NCI-H526 (cell line): Measurements from ENCODE around the gene SLC25A13.

Experiments
- DNase-seq, 2 experiments: peaks; one replicate each; lab custom pipeline; 2025; lab: John Stamatoyannopoulos, UW

The SLC25A13 gene

DNA sequence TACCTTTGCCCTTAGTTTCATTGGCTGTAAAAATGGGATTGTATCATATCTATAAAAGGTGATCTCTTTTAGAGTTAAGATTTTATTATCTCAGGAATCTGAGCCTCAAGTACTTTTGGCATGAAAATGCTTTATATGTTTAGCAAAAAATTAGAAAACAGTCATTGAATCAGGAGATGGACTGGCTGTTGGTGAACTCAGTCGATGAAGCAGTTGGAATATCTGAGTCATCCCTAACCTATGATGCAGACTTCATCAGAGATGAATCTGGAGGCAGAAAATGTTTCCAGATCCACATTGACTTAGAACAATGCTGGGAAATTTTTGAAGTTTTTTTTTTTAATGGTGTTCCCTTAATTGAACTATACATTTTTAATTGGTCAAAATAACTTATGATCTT, 228.5 kb downstream of the SLC25A13 start:
- DNase-seq, result no peak

DNA sequence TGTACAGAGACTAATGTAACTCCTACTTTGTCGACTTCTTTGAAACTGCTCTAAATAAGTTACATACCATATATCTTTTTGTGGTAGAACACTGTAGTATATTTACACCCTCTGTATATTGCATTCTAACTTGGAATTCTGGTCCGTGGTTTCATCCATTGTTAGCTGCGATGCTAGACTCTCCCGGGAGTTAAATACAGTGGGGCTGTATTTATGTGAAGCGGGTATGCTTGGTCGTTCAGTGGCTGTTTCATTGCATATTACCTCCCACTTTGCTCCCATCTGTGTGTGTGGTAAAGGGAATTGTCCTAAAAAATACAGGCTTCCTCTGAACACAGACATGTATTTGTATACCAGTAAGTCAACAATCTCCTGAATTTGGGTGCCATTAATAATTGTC, 231.1 kb downstream of the SLC25A13 start:
- DNase-seq, result peak; percentile 54 to 75

DNA sequence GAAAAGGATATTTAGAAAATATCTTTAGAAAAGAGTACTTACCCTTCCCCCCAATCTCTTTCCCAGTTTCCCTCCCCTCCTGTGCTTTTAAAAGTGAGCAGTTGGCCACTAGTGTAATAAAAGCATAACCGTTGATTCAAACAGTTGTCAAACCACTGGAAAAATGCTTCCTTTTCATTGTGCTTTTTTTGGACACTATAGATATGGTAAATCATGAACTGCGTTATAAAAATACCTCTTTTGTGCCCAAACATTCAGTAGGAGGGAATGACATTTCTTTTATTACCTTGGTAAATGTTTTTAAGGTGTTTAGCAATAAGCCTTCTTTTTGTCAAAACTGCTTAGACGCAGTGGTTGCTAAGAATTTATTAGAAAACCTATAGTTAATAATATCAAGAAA, 232.4 kb downstream of the SLC25A13 start:
- DNase-seq, result peak in 1 of 2 experiments; percentile 27

DNA sequence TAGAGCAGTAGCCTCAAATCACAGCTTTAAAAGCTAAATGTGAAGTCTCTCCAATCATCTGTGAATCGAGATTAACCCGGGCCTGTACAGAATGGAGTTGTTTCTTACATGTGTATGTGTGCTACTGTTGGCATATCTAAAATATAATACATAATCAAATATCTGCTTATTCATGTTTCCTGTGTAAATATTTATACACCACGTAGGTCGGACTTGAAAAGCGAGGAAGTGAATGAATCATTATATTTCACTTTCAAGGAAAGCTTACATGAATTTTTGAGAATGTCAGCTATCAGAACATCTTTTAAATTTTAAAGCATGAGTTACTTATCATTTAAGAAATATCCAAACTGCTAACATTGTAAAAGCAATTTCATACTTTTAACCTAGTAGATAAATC, 233.3 kb downstream of the SLC25A13 start:
- peak; percentile 69 to 72 for DNase-seq

DNA sequence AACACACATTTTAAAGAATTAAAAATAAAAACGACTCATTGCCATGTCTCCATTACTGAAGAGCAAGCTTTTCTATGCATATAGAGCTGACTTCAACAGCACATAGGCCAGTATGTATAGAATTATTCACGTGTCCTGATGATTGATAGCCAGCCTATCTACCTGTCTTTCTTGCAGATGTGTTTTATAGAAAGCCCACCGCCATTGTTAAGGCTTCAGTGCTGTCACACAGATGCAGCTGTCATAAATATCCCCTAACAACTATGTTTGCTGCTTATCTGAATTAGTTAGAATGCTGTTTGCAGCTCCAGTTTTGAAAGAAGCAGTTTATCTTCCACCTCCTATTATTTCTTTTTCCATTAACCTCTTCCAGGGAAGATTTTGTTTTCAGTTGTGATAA, 235.9 kb downstream of the SLC25A13 start:
- DNase-seq, result peak; percentile 19 to 26

DNA sequence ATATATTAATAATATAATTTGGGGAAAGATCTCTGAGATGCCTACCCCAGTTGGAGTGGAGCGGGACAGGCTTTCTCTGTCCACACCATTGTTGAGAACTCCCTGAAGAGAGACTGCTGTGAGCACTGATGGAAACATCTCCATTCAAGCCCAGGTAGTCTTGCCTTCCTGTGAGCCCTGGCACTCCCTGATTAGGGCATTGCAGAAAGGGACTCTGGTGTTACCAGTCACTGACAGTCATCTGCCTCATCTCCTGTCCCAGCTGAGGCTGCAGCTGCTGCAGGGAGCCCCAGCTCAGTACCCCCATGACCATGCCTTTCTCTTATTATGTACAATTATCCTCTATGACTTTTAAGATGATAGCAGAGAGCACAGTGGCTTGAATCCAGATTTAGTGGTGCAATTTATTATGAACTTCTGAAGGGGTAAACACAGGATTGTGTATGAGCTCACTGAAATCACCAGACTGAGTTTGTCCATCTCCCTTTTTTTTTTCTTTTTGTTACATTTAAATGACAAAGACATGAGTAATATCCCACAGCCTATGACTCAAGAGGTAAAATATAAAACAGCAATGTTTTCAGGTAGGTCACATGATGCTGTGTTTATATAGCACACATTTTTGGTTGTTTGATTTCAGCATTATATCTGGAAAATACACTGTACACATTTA, 236.9 kb downstream of the SLC25A13 start:
- DNase-seq, result peak; percentile 35 to 51

DNA sequence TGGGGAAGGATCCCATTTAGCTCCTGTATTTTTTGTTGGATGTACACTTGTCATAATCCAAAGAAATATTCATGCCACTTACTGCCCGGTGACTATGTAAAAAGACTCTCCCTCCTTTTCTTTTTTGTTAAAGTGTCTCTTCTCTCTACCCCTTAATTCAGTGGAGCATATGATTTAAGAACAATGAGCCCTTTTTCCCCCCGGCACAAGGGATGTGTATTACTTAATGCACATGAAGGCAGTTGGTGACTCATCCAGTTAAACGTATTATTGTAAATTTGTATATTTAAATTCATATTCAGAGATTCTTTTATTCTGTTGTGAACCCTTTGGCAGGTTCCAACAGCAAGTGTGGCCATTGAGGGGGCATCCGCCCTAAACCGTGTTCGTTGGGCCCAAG, 241.9 kb downstream of the SLC25A13 start:
- peak; percentile 94 to 98 for DNase-seq

DNA sequence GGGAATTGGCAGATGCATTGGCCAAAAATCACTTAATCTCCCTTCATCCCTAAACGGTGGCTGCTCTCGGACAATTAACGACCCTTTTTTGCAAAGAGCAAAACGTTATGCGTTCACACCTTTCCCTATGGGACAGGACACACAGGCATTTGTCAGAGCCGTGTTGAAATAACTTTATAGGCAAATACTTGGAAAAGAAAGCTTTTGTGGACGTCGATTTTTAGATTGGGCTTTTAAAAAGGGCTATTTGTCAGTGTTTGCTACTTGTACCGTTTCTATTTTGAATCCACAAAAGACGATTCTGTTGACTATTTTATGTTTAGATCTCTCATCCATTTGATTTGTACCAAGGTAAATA, 245.6 kb downstream of the SLC25A13 start:
- peak in 1 of 2 experiments; percentile 66 for DNase-seq

DNA sequence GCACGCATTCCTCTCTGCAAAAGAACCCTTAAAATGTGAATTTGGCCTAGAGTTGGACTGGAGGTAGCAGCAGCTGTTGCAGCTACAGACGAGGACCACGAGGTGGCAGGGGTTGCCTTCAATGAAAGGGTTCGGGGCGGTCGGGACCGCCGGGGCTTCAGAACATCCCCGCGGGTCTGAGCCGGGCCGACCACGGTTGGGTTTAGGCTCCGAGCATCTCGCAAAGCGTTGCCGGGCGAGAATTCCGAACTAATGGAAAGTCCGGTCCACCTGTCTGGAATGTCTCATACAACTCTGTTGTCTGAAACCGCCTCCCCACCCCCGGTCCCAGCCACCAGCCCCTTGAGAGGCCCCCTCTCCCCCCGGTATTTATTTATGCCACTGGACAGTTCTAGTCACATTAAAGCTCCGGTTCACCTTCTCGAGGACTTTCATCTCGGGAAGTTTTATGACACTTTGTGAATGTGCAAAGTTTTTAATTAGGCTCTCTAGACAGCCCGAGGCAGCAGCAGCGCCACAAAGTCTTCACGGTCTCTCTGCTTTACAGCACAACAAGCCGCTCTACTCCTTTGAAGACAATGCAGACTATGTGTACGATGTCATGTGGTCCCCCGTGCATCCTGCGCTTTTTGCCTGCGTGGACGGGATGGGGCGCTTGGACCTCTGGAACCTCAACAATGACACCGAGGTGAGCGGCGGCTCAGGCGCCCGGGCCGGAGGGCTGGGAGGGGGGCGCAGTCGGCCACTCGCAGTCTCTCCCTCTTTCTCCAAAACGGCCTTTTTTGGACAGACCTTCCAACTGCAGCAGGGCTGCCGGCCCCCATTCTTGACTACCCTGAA, 246.2 kb downstream of the SLC25A13 start:
- DNase-seq, result peak; percentile 87 to 97

DNA sequence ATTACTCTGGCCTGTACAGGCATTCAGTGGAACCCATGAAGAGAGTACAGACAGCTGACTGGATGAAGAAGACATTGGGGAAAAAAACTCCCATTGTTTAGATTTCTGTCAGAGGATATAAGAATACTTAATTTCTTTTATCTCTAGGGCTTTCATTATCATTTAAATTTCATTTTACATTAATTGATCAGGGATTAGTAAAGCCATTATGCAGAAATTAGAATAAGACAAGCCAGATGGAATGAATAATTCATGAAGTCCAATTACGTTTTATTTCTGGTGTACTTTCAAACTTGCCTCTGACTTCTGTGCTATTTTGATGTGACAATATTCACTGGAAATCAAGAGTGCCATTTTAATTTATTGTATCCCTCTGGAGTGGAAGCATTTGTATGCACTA, 247.0 kb downstream of the SLC25A13 start:
- DNase-seq, result no peak
